Activated T-helper 9 cell treated with anti-CD3 and anti-CD28 coated beads, Interleukin-2, amount 50 U/mL, for 16 hours (primary cell): Measurements from ENCODE around the gene TMEM150A.
"Not testable (repeated sequence)": the region's sequence is repeated elsewhere in the genome, so short reads cannot be mapped to it uniquely, and the experiment has no call there.

Experiments
- DNase-seq: peaks from one replicate; pipeline ENCODE4 v3.0.0-alpha.2; 2020; ENCODE audit warnings: low read depth

Gene TMEM150A

GRCh38 chr2:85564144-85564563, 38.3 kb downstream of the TMEM150A start:
- DNase-seq = no peak

GRCh38 chr2:85561280-85562212, 41.0 kb downstream of the TMEM150A start, which contains the start of gene GGCX:
TSS of gene GGCX (minus strand) at chr2:85561493. CDS start at chr2:85561428, 65 bp downstream.
- peak; percentile 92 for DNase-seq

GRCh38 chr2:85560812-85561279, 41.7 kb downstream of the TMEM150A start:
- DNase-seq = no peak

- DNase-seq = not testable (repeated sequence)
Measured at GRCh38 chr2:85560403-85560726, 42.1 kb downstream of the TMEM150A start.

- DNase-seq = no peak
Measured at GRCh38 chr2:85558160-85558559, 44.3 kb downstream of the TMEM150A start.

GRCh38 chr2:85557130-85557529, 45.4 kb downstream of the TMEM150A start:
- DNase-seq = no peak

- DNase-seq = no peak
Measured at GRCh38 chr2:85554980-85555612, 47.4 kb downstream of the TMEM150A start.

- DNase-seq = no peak
Measured at GRCh38 chr2:85553184-85553583, 49.3 kb downstream of the TMEM150A start.

- peak; percentile 73 for DNase-seq
Measured at GRCh38 chr2:85551698-85552678, 50.5 kb downstream of the TMEM150A start.

GRCh38 chr2:85550486-85550885, 52.0 kb downstream of the TMEM150A start:
- no peak for DNase-seq

- no peak for DNase-seq
Measured at GRCh38 chr2:85549826-85550225, 52.7 kb downstream of the TMEM150A start.

- DNase-seq = no peak
Measured at GRCh38 chr2:85549095-85549494, 53.4 kb downstream of the TMEM150A start.

GRCh38 chr2:85548608-85548900, 53.9 kb downstream of the TMEM150A start:
- no peak for DNase-seq
